T follicular helper cell (primary cell): ENCODE data around the gene EIF4E1B.

ENCODE experiments used
- DNase-seq: peaks from one replicate; pipeline ENCODE4 v3.0.0-alpha.2; 2020; ENCODE audit warnings: low read depth

EIF4E1B gene

GRCh38 chr5:176691524-176691923, 61.0 kb downstream of the EIF4E1B start:
- no peak for DNase-seq

GRCh38 chr5:176692326-176692725, 61.9 kb downstream of the EIF4E1B start:
- DNase-seq: no peak

GRCh38 chr5:176692839-176693476, 62.5 kb downstream of the EIF4E1B start:
- no peak for DNase-seq

- DNase-seq: no peak
These were observed 63.0 kb downstream of the EIF4E1B start for GRCh38 chr5:176693477-176693851.

GRCh38 chr5:176694146-176694545, 63.7 kb downstream of the EIF4E1B start:
- DNase-seq: no peak

- DNase-seq: no peak
These were observed 64.2 kb downstream of the EIF4E1B start for GRCh38 chr5:176694631-176695030.

GRCh38 chr5:176695073-176695472, 64.6 kb downstream of the EIF4E1B start:
- DNase-seq: no peak
